Activated CD8-positive, alpha-beta memory T cell treated with anti-CD3 and anti-CD28 coated beads, Interleukin-2, amount 50 U/mL, for 24 hours (primary cell): ENCODE measurements around the gene BSN.
A peak's percentile ranks its signal among the peaks of the same experiment; 100 is the strongest.

Experiments
- DNase-seq: peaks from one replicate; pipeline ENCODE4 v3.0.0-alpha.2; 2020; ENCODE audit errors: extremely low read depth

Gene BSN

DNA sequence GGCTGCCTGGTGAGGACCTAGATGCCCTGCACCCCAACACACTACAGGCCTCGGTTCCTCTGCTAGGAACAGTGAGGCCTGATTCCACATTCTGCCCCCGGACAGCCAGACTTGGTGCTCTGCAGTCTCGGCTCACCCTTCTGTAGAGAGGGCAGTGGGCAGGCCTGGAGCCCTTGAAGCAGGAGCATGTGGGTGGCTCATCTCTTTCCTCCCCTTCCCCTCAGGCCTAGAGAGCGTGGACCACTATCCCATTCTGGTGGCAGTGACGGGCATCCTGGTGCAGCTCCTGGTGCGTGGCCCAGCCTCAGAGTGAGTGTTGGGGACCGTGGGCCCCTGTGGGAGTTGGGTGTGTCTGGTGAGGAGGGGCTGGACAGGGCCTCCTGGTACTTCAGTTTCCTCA is 161.9 kb downstream of the BSN start:
- no peak for DNase-seq

DNA sequence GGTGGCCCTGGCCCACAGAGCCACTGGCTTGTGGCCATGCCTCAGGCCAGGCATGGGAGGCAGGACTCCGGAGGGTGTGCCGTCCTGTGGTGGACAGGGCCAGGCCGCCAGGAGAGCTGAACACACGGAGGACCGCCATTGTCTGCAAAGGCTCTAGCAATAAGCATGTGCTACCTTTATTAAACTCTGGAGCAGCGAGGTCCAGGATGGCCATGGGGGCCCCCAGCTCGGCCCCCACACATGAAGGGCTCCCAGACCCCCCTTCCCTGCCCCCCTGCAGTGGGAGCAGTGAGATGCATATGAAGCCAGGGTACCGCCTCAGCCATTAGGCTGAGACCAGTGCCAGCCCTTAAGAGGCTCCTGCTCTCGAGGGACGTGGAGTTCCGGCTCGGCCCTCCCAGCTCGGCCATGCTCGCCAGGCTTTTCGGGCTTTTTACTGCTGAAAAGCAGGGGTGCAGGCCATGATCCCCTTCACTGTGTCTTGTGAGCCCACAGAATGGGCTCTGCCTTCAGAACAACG is 162.5 kb downstream of the BSN start:
- no peak for DNase-seq

DNA sequence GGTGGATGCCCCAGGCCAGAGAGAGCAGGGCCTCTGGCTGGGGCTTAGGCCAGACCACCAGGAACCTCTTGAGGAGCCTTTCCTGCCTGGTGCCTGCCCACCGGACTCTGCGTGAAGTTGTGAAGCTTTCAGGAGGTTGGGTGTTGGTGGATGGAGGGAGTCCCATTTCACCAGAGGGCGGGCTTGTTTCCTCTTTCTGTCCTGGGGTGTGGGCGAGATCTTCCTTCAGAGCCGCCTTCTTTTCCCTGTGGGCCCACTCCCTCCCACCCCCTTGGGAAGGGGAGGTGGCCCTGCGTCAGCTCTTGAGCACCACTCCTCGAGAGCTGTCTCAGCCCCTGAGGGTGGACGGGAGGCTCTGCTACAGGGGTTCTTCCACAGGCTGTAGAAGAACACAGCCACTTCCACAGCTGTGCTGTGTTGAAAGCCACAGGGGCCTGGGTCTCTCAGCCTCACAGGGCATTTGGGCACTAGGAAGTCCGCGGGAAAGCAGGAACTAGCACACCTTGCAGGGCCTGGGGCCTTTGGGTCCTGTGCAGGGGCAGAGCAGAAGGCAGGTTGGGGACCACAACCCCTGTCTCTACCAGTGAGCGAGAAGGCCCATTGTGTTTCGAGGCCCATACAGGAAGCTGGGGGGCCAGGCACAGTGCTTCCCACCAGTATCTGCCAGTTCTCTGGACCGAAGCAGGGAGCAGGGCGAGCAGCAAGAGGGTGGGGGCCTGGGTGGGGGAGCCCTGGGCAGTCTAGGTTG is 163.1 kb downstream of the BSN start:
- DNase-seq, result no peak

DNA sequence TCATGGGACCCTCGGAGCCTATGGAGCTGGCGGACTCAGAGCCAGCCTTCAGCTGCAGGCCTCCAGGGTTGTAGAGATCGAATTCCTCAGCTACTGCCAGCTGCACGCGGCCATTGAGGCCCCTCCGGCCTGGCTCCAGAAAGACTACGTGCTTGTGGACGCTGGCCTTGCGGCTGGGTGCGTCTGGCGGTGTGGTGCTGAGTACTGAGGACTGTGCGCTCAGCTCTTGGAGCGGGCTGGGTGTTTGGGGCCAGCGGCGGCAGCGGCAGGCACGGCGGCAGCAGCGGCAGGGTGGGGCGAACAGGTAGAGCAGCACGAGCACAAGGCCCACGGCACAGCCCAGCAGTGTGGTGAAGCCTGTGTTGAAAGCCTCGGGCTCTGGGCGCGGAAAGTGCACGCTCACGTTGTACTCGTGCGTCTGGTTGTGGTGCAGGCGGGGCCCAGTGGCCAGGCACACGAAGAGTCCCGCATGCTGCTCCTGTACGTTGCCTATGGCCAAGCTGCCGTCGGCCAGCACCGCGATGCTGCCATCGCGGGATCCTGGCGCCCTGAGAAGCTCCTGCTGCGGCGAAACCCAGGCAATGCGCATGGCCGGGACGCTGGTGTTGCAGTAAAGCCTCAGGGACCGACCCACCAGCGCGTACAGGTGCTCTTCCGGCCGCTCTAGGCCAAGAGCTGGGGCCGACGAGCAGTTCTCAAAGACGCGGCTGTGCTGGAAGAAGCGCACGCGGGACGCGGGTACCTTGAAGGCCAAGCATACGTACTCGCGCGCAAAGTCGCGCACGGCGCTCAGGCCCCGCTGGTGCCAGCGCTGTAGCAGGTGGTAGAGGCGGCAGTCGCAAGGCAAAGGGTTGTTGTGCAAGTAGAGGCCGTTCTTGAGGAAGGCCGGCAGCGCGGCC is 163.9 kb downstream of the BSN start:
- DNase-seq, result no peak

DNA sequence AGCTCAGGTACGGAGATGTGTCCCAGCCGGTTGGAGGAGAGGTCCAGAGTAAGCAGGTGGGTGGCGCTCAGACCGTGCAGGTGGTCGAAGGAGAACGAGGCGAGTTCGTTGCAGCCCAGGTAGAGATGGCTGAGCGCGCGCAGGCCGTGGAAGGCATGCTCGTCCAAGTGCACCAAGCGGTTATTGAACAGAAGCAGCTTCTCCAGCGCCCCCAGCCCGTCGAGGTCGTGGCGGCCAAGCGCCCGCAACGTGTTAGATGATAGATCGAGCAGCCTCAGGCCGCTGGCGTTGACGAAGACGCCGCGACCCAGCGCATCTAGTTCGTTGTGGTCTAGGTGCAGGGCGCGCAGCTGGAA is 164.6 kb downstream of the BSN start:
- no peak for DNase-seq

DNA sequence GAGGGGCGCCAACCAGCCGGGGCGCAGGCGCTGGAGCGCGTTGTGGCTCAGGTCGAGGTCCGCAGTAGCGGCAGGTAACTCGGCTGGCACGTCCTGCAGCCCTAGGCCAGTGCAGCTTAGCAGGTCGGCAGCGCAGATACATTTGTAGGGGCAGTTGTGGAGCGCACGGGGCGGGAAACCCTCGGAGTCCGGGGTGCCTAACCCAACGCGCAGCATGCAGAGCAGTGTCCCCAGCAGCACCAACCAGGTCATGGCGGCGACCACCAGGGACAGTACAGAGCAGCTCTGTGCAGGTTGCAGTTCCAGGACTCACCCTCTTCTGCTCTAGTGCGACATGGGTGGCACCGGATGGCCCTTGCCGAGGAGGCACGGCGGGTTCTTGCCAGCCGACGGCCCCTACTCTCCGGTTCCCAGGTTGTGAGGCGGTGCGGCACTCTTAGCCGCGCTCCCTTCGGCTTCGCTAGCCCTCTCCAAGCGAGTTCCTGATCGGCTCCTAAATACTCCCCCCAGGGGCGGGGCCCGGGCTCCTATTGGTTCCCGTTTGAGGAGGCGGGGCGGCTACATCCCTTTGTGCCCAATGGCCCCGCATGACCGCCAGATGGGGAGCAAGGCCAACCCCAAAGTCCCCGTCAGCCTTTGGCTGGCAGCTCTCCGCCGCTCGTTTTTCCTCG is 165.1 kb downstream of the BSN start, which contains the start of gene AMIGO3:
TSS of gene AMIGO3 (minus strand) at position 471 of the 671 bp plus-strand sequence. CDS start at position 252, 219 bp downstream.
- peak; percentile 77 for DNase-seq
